Osteoblast (primary cell): ENCODE data around the gene RARRES1. TPM values are rescaled to one million over a fixed set of nuclear protein-coding genes. Genes with fewer than 3 reads are reported as not detected.
"Not testable (repeated sequence)": the region's sequence is repeated elsewhere in the genome, so short reads cannot be mapped to it uniquely, and the experiment has no call there.

ENCODE experiments used
- DNase-seq: peaks from one replicate; pipeline ENCODE4 v3.0.0; 2011; ENCODE audit warnings: low spot score, mixed read lengths; ENCODE audit not compliant: insufficient read length; ENCODE audit errors: missing footprints
- H2AFZ ChIP-seq: 2 replicates; pipeline ENCODE4 v1.6.0; 2011; ENCODE audit warnings: mild to moderate bottlenecking, low read length
- H3K27ac ChIP-seq: 2 replicates; pipeline ENCODE4 v1.5.1; 2011; ENCODE audit warnings: mild to moderate bottlenecking, low read depth, low read length, moderate library complexity
- H3K27me3 ChIP-seq: 2 replicates; pipeline ENCODE4 v1.6.0; 2012; ENCODE audit warnings: mild to moderate bottlenecking, control low read depth, inconsistent platforms, low read length, moderate library complexity; ENCODE audit not compliant: insufficient read depth
- H3K36me3 ChIP-seq: 2 replicates; pipeline ENCODE4 v1.5.1; 2011; ENCODE audit warnings: mild to moderate bottlenecking, low read length, control low read depth, moderate library complexity; ENCODE audit not compliant: insufficient read depth
- H3K4me1 ChIP-seq: 2 replicates; pipeline ENCODE4 v1.5.1; 2011; ENCODE audit warnings: mild to moderate bottlenecking, low read length, control low read depth, moderate library complexity; ENCODE audit not compliant: insufficient read depth
- H3K4me2 ChIP-seq: 2 replicates; pipeline ENCODE4 v1.6.0; 2011; ENCODE audit warnings: mild to moderate bottlenecking, low read length; ENCODE audit not compliant: insufficient read depth
- H3K4me3 ChIP-seq: fragments of 200-600 bp; sonication (generic); 3 replicates; pipeline ENCODE4 v1.5.1; 2012; ENCODE audit warnings: mild to moderate bottlenecking, low read length, inconsistent platforms; ENCODE audit not compliant: insufficient read depth
- H3K79me2 ChIP-seq: 2 replicates; pipeline ENCODE4 v1.6.0; 2012; ENCODE audit warnings: mild to moderate bottlenecking, low read length, control low read depth, inconsistent platforms; ENCODE audit not compliant: insufficient read depth
- H3K9me3 ChIP-seq: 2 replicates; pipeline ENCODE4 v1.5.1; 2011; ENCODE audit warnings: low read depth, low read length, control low read depth
- H4K20me1 ChIP-seq: 2 replicates; pipeline ENCODE4 v1.6.0; 2012; ENCODE audit warnings: mild to moderate bottlenecking, low read length, control low read depth; ENCODE audit not compliant: insufficient read depth
- total RNA-seq: library from RNA; depleted of rRNA; stranded (reverse); fragments of >200 nt; gene quantifications from 2 replicates; pipeline ENCODE4 v1.2.3, GENCODE V29; 2012
- TF ChIP-seq, protein P1 (sequence below): IDR thresholded peaks from 2 replicates; pipeline ENCODE4 v1.5.1; 2011; ENCODE audit warnings: mild to moderate bottlenecking, low read depth, low read length, moderate library complexity; ENCODE audit errors: extremely low read depth

Gene RARRES1
- total RNA-seq, 1 donor = 19.5 TPM

DNA sequence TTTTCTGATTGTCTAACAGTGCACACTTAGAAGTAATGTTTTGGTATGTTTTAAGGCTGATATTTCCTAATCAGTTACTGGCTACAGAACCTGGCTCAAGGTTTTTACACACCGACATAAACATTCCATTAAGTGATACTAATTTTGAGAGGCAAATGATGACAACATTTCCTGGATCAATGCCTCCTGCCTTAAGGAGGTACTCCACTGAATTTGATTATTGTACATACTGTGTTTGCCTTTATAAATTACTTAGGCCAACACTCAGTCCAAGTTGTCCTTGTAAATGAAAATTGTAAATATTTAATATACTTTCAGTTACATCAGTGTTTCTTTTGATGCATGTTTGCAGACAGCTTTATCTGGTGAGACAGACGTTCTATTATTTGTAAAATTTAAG is 35.6 kb downstream of the RARRES1 start:
- Histone ChIP-seq H3K4me1 (peaks cover 20% of the 10 kb centered on the region), H3K27ac (no peak overlapping the region), H3K4me2 (no peak overlapping the region), H3K36me3 (peaks cover 24% of the 10 kb centered on the region), H4K20me1 (no peaks in the 10 kb centered on the region), H3K9me3 (no peaks in the 10 kb centered on the region), H3K27me3 (no peaks in the 10 kb centered on the region), H3K4me3 (no peak overlapping the region), H3K79me2 (peaks cover 4% of the 10 kb centered on the region), H2AFZ (peak overlapping the region; percentile 25)
- TF ChIP-seq, protein P1, sequence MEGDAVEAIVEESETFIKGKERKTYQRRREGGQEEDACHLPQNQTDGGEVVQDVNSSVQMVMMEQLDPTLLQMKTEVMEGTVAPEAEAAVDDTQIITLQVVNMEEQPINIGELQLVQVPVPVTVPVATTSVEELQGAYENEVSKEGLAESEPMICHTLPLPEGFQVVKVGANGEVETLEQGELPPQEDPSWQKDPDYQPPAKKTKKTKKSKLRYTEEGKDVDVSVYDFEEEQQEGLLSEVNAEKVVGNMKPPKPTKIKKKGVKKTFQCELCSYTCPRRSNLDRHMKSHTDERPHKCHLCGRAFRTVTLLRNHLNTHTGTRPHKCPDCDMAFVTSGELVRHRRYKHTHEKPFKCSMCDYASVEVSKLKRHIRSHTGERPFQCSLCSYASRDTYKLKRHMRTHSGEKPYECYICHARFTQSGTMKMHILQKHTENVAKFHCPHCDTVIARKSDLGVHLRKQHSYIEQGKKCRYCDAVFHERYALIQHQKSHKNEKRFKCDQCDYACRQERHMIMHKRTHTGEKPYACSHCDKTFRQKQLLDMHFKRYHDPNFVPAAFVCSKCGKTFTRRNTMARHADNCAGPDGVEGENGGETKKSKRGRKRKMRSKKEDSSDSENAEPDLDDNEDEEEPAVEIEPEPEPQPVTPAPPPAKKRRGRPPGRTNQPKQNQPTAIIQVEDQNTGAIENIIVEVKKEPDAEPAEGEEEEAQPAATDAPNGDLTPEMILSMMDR = no peak
- no peak for DNase-seq

DNA sequence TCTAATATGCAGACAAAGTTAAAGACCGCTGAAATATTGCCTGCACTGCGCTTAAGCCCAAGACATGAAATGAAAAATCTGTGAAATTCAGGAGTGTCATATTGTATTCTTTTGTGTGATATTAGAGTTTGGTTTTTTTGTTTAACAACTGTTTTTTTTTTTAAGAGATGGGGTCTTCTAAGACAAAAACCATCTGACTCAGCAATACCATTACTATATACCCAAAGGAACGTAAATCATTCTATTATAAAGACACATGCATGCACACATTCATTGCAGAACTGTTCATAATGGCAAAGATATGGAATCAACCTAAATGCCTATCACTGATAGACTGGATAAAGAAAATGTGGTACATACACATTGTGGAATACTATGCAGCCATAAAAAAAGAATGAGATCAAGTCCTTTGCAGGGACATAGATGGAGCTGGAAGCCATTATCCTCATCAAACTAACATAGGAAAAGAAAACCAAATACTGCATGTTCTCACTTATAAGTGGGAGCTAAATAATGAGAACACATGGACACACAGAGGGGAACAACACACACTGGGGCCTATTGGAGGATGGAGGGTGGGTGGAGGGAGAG is 38.3 kb downstream of the RARRES1 start:
- not testable (repeated sequence) for H4K20me1 ChIP-seq, H3K27ac ChIP-seq
- H3K36me3 ChIP-seq = peaks cover 20% of the 10 kb centered on the region

DNA sequence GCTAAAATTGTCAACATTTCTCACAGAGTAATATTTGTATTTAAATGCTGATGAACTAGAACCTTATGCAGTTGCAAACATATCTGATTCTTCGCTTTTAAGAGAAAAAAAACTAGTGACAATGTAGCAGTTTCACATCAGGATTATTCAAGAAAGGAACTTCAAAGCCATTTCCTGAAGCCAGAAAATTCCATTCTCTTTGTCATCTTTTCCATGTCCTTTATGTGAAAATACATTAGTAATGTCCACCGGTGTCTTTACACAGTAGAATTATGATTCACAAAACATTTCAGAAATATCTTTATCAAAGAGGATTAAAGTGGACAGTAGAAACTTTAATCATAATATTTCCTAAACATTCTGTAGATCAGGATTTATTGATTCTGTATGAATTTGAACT is 47.1 kb downstream of the RARRES1 start:
- H3K36me3 ChIP-seq = peaks cover 4% of the 10 kb centered on the region
- H3K27ac ChIP-seq = peak overlapping the region; percentile 94
- H3K4me3 ChIP-seq = no peak overlapping the region
- no peaks in the 10 kb centered on the region for H4K20me1 ChIP-seq
- H3K4me2 ChIP-seq = no peak overlapping the region
- DNase-seq = no peak
- TF ChIP-seq, protein P1 = no peak
- H3K4me1 ChIP-seq = peaks cover 29% of the 10 kb centered on the region
- no peak overlapping the region for H2AFZ ChIP-seq
- no peaks in the 10 kb centered on the region for H3K27me3 ChIP-seq
- H3K79me2 ChIP-seq = peaks cover 7% of the 10 kb centered on the region
- no peaks in the 10 kb centered on the region for H3K9me3 ChIP-seq

More for the DNA sequence above, 38.3 kb downstream of the RARRES1 start:
- not testable (repeated sequence) for H3K4me2 ChIP-seq, DNase-seq, H2AFZ ChIP-seq, H3K79me2 ChIP-seq, H3K9me3 ChIP-seq, H3K4me1 ChIP-seq, H3K4me3 ChIP-seq, H3K27me3 ChIP-seq

DNA sequence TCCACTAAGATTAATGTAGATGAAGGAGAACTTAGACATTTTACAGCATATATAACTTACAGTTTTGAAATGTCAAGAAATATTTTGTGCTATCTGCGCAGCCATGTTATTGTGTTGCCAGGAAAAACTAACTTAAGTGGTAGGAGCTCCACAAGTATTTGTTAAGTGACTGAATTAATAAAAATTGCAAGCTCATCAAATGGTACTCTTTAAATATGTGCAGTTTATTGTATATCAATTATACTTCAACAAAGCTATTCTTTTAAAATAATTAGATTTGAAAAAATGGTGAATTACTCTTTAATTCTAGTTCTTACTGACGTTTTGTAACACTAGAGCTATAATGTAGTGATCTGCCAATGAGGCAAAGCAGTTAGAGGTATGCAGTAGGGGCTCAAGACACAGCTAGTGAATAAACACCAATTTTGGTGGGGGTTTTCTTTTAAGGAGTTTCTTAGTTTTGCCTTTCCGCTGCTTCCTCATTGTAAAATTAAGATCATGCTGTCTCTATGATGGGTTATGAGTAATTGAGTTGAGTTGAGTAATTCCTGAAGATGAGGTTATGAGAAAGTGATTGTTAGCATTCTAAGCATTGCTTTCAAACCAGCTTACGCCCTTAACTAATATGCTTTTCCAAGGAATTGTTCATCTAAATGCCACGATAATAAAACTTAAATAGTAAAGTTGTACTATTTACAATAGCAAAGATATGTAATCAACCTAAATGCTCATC is 48.9 kb downstream of the RARRES1 start:
- Histone ChIP-seq H4K20me1 (no peaks in the 10 kb centered on the region), H3K4me2 (peak overlapping the region; percentile 61), H3K36me3 (peaks cover 4% of the 10 kb centered on the region), H3K27ac (peak overlapping the region; percentile 94), H3K4me3 (no peak overlapping the region), H3K79me2 (peaks cover 7% of the 10 kb centered on the region), H3K9me3 (no peaks in the 10 kb centered on the region), H3K27me3 (no peaks in the 10 kb centered on the region), H3K4me1 (peaks cover 29% of the 10 kb centered on the region), H2AFZ (no peak overlapping the region)
- TF ChIP-seq, protein P1 = no peak
- peak; percentile 6 for DNase-seq
